Spinal cord (tissue), 10 donors: ENCODE measurements around the gene RPGRIP1L. TPM values are rescaled to one million over a fixed set of nuclear protein-coding genes. Genes with fewer than 3 reads are reported as not detected.

Experiments used
- DNase-seq, 6 donors: peaks; one replicate each; pipeline versions ENCODE4 v3.0.0 to v3.0.0-alpha.2; 2013 to 2015; ENCODE audit warnings: low spot score in 6 of 6, low read depth in 4 of 6
- H3K27ac ChIP-seq: one replicate; pipeline ENCODE4 v1.5.1; 2013; ENCODE audit warnings: low read depth, low read length, control low read depth
- H3K27me3 ChIP-seq: one replicate; pipeline ENCODE4 v1.6.1; 2013; ENCODE audit warnings: low read length; ENCODE audit not compliant: control insufficient read depth, insufficient read depth
- H3K36me3 ChIP-seq: one replicate; pipeline ENCODE4 v1.6.1; 2013; ENCODE audit warnings: low read length; ENCODE audit not compliant: control insufficient read depth, insufficient read depth
- H3K4me1 ChIP-seq: one replicate; pipeline ENCODE4 v1.6.1; 2013; ENCODE audit warnings: low read length; ENCODE audit not compliant: control insufficient read depth, insufficient read depth
- H3K4me3 ChIP-seq: one replicate; pipeline ENCODE4 v1.5.1; 2013; ENCODE audit warnings: low read depth, low read length, control low read depth
- H3K9me3 ChIP-seq: one replicate; pipeline ENCODE4 v1.6.1; 2013; ENCODE audit warnings: low read length; ENCODE audit not compliant: control insufficient read depth, insufficient read depth
- WGBS: methylation state at CpG from one replicate; pipeline ENCODE4 v1.1.5; 2013; ENCODE audit warnings: missing lambda C conversion rate; ENCODE audit not compliant: insufficient coverage; 5-methylcytosine and 5-hydroxymethylcytosine counted together
- polyA plus RNA-seq, 2 donors: library from polyadenylated mRNA; unstranded; fragments of 120-200 nt; gene quantifications; one replicate each; pipeline ENCODE4 v1.2.1, GENCODE V29; 2013; ENCODE audit not compliant: insufficient read length in 2 of 2
- total RNA-seq, 2 donors: library from RNA; depleted of rRNA in 1 of 2; stranded (reverse); fragments of 120-200 nt in 1 of 2; fragments of >200 nt in 1 of 2; gene quantifications; one replicate each; pipeline versions ENCODE4 v1.2.3 to v1.2.4, GENCODE V29; 2013 to 2014
- donor health status: healthy.

RPGRIP1L gene
- total and polyA plus RNA-seq, 4 donors = 15.7 to 21.9 (median 18.8) TPM

DNA sequence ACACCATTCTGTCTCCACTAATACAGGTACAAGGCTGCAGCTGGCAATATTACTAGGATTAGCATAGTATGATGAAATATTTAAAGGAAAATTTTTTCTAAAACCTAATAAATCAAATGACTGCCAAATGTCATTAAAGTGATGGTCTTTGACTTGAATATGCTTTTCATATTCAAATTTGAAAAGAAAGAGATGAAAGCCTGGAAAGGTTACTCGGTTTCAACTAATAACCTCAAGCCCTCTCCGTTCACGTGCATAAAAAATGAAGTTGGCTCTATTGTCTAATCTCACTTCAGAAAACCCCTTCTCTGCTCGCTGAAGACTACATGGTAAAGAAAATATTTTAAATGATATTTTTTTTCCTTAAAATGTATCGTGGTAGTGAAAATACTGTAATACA lies 83.2 kb downstream of the RPGRIP1L start:
- H3K36me3 ChIP-seq = peaks cover 11% of the 10 kb centered on the region
- no peak for DNase-seq
- no CpG with 5 or more reads among the region's 5 CpGs for WGBS

DNA sequence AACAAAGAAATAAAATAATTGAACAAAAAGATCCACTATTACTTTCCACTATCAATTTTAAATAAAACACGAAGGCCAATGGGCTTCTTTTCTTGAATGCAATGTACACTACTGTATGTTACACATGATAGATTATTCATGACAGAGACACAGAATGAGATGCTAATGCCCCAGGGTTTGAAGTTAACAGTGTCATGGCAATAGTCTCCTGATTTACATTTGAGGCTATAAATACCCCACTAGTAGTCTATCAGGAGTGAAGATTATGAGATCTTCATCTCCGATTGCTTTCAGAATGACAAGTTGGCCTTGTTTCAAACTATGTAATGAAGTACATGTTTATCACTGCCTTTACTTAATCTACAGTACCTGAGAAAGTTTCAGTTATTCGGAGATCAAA lies 84.4 kb downstream of the RPGRIP1L start:
- WGBS = no CpG with 5 or more reads among the region's 3 CpGs
- no peak overlapping the region for H3K27ac ChIP-seq
- peaks cover 7% of the 10 kb centered on the region for H3K36me3 ChIP-seq
- no peak for DNase-seq
- H3K9me3 ChIP-seq = no peaks in the 10 kb centered on the region
- no peaks in the 10 kb centered on the region for H3K27me3 ChIP-seq
- no peak overlapping the region for H3K4me3 ChIP-seq
- H3K4me1 ChIP-seq = no peaks in the 10 kb centered on the region

More for the DNA sequence above, 83.2 kb downstream of the RPGRIP1L start:
- H3K4me3 ChIP-seq = no peak overlapping the region
- peaks cover 1% of the 10 kb centered on the region for H3K9me3 ChIP-seq
- no peaks in the 10 kb centered on the region for H3K27me3 ChIP-seq
- H3K4me1 ChIP-seq = no peaks in the 10 kb centered on the region
- no peak overlapping the region for H3K27ac ChIP-seq

DNA sequence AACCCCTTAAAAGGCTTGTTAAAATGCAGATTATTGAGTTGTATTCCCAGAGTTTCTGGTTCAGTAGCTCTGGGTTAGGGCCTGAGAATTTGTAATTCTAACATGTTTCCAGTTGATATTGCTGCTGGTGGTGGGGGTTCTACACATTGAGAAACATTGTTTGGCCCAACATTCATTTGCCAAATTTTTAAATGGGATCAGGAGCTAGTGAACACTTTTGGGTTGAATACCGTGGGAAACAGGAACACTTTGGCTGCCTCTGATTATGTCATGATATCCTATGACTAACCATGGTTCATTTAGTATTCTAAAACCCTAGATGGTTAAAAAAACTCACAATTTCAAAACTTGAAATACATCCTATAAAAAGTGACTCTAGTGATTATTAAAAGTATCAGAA lies 89.3 kb downstream of the RPGRIP1L start:
- Histone ChIP-seq H3K27me3 (no peaks in the 10 kb centered on the region), H3K4me3 (no peak overlapping the region), H3K9me3 (no peaks in the 10 kb centered on the region), H3K4me1 (no peaks in the 10 kb centered on the region), H3K27ac (no peak overlapping the region), H3K36me3 (peaks cover 4% of the 10 kb centered on the region)
- DNase-seq = no peak
- WGBS = no CpG with 5 or more reads among the region's 1 CpG

DNA sequence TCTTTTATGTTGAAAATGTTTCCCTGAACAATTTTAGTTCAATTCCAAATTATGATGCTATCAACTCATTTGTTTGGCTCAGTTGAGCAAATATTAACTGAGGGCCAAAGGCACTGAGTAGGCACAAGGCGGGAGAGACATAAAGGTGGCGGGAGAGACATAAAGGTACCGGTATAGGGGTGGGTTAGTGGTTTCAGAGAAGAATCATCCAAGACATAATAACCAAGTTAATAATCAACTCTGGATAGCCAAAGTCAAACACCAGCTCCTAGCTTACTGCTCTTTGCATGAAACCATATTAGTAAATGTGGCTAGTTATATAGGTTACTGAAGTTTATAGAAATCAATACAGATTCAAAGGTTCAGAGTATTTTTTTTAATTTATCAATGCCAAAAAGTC lies 91.7 kb downstream of the RPGRIP1L start:
- H3K27ac ChIP-seq = no peak overlapping the region
- H3K4me1 ChIP-seq = no peaks in the 10 kb centered on the region
- no peaks in the 10 kb centered on the region for H3K36me3 ChIP-seq
- DNase-seq = no peak
- H3K4me3 ChIP-seq = no peak overlapping the region
- no peaks in the 10 kb centered on the region for H3K9me3 ChIP-seq
- H3K27me3 ChIP-seq = no peaks in the 10 kb centered on the region
- no CpG with 5 or more reads among the region's 3 CpGs for WGBS

DNA sequence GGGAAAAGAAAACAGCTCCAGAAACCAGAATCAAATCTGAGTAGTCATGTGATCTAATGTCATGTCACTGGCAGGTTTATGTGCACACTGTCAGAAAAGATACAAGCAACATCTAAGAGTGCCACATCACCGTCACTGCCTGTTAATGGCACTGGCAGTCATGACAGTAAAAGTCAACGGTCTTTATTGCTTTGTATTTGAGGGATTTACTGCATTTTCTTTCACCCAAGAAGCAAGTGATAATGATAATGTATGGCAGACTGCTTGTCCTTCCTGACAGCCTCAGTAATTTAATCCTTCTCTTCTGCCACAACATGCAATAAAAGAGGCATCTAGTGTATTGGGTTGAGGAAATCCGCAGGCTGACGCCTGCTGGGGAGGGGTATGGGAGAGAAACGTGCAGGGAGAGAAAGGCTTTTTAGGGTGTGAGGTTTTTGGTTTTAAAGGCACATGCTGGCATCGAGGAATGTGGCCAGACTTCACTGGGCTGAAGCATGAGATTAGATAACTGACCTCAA lies 92.4 kb downstream of the RPGRIP1L start:
- Histone ChIP-seq H3K4me1 (no peaks in the 10 kb centered on the region), H3K9me3 (no peaks in the 10 kb centered on the region), H3K36me3 (no peaks in the 10 kb centered on the region), H3K27ac (no peak overlapping the region), H3K4me3 (no peak overlapping the region), H3K27me3 (no peaks in the 10 kb centered on the region)
- 34% methylated on average over 4 of the region's 6 CpGs for WGBS
- peak in 1 of 6 donors; percentile 36 for DNase-seq

DNA sequence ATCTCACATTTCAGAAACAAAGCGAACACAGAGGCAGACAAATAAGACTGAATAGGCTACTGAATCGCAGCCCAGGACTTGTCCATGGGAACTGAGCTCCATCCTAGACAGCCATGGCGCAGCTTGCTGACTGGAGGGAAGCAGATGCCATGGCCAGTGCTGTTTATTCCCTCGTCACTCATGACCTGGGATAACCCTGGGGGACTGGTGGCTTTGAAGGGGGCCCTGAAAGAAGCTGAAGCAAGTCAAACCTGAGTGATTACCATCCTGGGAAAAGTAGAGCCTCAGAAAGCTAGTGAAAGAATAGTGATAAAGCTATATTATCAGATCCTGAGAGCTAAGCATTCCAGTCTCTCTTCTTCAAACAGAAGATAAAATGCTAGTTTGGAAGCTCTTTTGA lies 94.1 kb downstream of the RPGRIP1L start:
- H3K9me3 ChIP-seq = no peaks in the 10 kb centered on the region
- H3K27ac ChIP-seq = no peak overlapping the region
- H3K27me3 ChIP-seq = no peaks in the 10 kb centered on the region
- no peak for DNase-seq
- WGBS = 97% methylated on average over 3 of the region's 4 CpGs
- no peaks in the 10 kb centered on the region for H3K4me1 ChIP-seq
- peaks cover 8% of the 10 kb centered on the region for H3K36me3 ChIP-seq
- H3K4me3 ChIP-seq = no peak overlapping the region

DNA sequence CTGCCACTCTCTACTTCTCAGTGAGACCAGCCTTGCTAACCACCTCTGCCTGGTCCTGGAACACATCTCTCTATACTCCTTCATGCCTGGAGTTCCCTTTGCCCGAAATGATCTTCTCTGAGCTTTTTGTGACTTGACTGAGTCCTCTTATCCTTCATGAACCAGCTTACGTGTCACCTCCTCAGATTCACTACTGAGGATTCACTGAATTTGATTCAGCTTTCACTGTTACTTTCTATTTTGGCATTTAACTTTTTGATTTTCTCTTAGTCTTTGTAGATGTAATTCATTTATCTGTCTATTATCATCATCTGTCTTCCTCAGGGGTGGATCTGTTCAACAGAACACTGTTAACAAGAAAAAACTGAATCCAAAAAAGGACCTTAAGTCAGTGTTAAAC lies 95.6 kb downstream of the RPGRIP1L start:
- 100% methylated on average over 1 of the region's 2 CpGs for WGBS

DNA sequence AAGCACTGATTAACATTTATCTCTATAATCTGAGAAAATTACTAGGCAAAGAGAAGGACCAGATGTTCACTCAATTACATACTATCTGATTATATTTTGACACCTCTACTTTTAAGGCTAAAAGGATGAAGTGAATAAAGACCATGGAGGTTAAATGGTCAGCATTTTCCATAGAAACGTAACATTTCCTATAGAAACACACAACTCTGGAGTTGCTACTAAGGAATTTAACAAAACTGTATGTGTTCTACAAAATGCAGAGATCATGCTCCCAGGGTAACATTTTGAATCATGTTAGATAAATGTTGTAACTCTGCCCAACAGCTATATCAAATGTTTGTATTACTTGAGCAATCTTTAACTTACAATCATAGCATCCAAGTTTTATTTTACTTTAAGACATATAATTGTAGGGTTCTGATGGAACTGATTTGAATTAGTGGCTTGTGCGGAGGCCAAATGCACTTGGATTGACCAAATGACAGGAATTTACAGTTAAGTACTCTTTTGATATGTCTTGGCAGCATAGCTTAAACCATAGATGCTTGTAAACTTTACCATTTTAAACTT lies 97.7 kb downstream of the RPGRIP1L start:
- no peaks in the 10 kb centered on the region for H3K27me3 ChIP-seq
- no peak overlapping the region for H3K4me3 ChIP-seq
- no peak overlapping the region for H3K27ac ChIP-seq
- H3K9me3 ChIP-seq = no peaks in the 10 kb centered on the region
- peaks cover 8% of the 10 kb centered on the region for H3K36me3 ChIP-seq
- no peaks in the 10 kb centered on the region for H3K4me1 ChIP-seq
- DNase-seq = no peak
- WGBS = no CpG with 5 or more reads among the region's 2 CpGs

More for the DNA sequence above, 95.6 kb downstream of the RPGRIP1L start:
- Histone ChIP-seq H3K9me3 (no peaks in the 10 kb centered on the region), H3K27ac (no peak overlapping the region), H3K4me3 (no peak overlapping the region), H3K36me3 (peaks cover 8% of the 10 kb centered on the region), H3K4me1 (no peaks in the 10 kb centered on the region), H3K27me3 (no peaks in the 10 kb centered on the region)
- DNase-seq = no peak

DNA sequence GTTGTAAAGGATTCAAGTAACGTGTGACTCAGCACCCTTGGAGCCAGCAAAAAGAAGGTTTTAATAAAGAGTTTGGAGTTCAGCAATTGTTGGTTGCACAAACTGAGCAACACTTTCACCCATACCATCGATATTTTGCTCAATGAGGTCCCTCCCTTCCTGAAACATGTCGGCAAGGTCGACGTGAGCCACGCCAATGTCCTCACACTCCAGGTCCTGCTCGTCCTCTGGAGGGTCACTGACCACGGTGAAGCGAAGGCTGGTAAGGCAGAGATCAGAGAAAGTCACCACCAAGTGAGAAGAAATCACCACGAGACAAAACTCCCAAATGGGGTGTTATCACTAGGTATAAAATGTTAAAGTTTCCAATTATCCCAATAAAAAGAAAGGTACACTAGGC lies 98.3 kb downstream of the RPGRIP1L start:
- H3K36me3 ChIP-seq = peaks cover 8% of the 10 kb centered on the region
- no peak for DNase-seq
- H3K27ac ChIP-seq = no peak overlapping the region
- no peaks in the 10 kb centered on the region for H3K27me3 ChIP-seq
- no peaks in the 10 kb centered on the region for H3K9me3 ChIP-seq
- H3K4me3 ChIP-seq = no peak overlapping the region
- H3K4me1 ChIP-seq = no peaks in the 10 kb centered on the region
- 83% methylated on average over 7 of the region's 10 CpGs for WGBS

DNA sequence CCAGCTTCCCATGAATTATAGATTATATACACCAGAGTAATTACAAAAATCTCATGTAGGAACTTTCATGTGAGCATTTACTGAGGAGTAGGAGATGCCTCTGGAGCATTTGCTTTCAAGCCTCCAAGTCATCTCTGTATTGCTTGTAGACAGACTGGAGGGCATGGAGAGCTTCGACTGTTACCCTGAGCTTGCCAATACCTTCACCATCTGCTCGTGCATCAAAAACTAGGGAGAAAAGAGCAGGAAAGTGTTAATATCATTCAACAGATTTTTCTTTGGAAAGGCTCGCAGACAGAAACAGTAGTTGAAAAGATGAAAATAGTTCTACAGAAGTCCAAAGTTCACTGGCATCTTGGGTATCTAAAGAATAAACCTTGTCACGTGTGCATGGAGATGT lies 101.7 kb downstream of the RPGRIP1L start:
- DNase-seq = peak in 1 of 6 donors; percentile 51
- Histone ChIP-seq H3K27ac (no peak overlapping the region), H3K36me3 (peaks cover 8% of the 10 kb centered on the region), H3K4me1 (no peaks in the 10 kb centered on the region), H3K9me3 (no peaks in the 10 kb centered on the region), H3K27me3 (no peaks in the 10 kb centered on the region), H3K4me3 (no peak overlapping the region)
- WGBS = 94% methylated on average over 2 of the region's 4 CpGs
